Measurements from ENCODE around the gene TCEANC2. TPM values are rescaled to one million over a fixed set of nuclear protein-coding genes. Genes with fewer than 3 reads are reported as not detected.
A peak's percentile ranks its signal among the peaks of the same experiment; 100 is the strongest.

The TCEANC2 gene
- total RNA-seq, 1 experiment from 2014 or later = 5.3 TPM

DNA sequence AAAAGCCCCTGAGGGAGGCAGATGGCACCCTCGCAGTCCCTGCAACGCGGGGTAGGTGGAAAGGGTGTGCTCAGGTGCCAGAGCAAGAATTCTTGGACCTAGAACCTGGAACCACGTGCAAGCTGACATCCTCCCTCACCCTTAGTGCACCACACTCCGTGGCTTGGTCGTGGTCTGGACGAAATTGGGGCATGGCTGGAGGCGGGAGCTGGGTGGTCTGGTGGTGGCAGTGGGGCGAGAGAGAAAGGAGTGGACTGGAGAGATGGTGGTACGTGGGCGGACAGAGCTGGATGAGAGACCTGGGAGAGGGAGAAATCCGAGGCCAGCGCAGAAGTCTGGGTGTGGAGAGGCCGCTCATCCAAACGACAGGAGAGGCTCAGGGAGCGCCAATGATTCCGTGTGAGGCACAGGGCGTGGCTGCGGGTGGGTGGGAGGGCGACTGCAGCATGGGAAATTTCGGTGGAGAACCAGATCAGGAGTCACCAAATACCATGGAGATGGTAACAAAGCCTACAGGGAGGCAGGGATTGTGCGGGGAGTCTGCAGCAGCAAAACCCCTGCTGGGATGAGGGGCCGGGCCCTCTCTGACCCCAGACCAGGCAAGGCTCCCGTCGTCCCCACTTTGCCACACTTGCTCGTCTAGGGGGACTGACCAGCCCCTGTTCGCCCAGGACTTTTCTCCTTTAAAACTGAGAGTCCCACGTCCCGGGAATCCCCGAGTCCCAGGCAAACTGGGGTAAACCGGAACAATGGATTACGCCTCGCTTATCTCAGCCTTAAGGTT, 67.5 kb downstream of the TCEANC2 start:
- H3K9me3 Mint-ChIP-seq = no peaks in the 10 kb centered on the region
- Histone ChIP-seq H3K27ac (ENCODE audit: insufficient read length, low read depth, low read length) (no peak overlapping the region), H3K23ac (ENCODE audit: insufficient read length, low read depth, low read length) (no peak overlapping the region), H2AFZ (ENCODE audit: low read length) (no peak overlapping the region), H3K9ac (ENCODE audit: extremely low read depth, insufficient read length, low read length) (no peak overlapping the region), H3K27me3 (ENCODE audit: insufficient read depth, low read length) (no peaks in the 10 kb centered on the region; the same call in 1 of the 2 replicates), H2BK12ac (ENCODE audit: insufficient read length, low read depth, low read length) (no peak overlapping the region), H2BK5ac (ENCODE audit: insufficient read length, low read length) (no peak overlapping the region), H3T11ph (ENCODE audit: low read length) (no peak overlapping the region), H2BK20ac (ENCODE audit: low read depth, low read length, poor library complexity, severe bottlenecking) (no peak overlapping the region), H2BK15ac (ENCODE audit: low read depth, low read length) (no peak overlapping the region), H3K4ac (ENCODE audit: low read depth, low read length) (no peak overlapping the region), H3K4me2 (ENCODE audit: insufficient read depth, insufficient read length, low read length) (peak overlapping the region; percentile 10), H3K9me3 (ENCODE audit: control insufficient read depth, low read depth, low read length) (no peaks in the 10 kb centered on the region), H3K4me1 (ENCODE audit: insufficient read depth, low read length) (no peaks in the 10 kb centered on the region), H3K56ac (ENCODE audit: insufficient read length, low read depth, low read length) (no peak overlapping the region), H2AK5ac (ENCODE audit: insufficient read length, low read length) (no peak overlapping the region), H4K8ac (replicated peaks; ENCODE audit: insufficient read length, low read depth, low read length) (no peak overlapping the region), H4K20me1 (ENCODE audit: control insufficient read depth, insufficient read depth, insufficient read length) (peaks cover 5% of the 10 kb centered on the region), H3K18ac (ENCODE audit: insufficient read length, low read depth, low read length) (no peak overlapping the region), H3K79me1 (ENCODE audit: insufficient read depth, low read depth, low read length, poor library complexity, severe bottlenecking) (no peaks in the 10 kb centered on the region), H3K79me2 (ENCODE audit: insufficient read depth, low read length) (no peaks in the 10 kb centered on the region), H4K5ac (ENCODE audit: insufficient read length, low read depth, low read length) (no peak overlapping the region), H3K23me2 (ENCODE audit: insufficient read length, low read depth, low read length, poor library complexity, severe bottlenecking) (no peaks in the 10 kb centered on the region), H4K91ac (ENCODE audit: insufficient read length, low read depth, low read length) (no peak overlapping the region), H2BK120ac (ENCODE audit: low read depth, low read length, poor library complexity, severe bottlenecking) (no peak overlapping the region), H3K14ac (ENCODE audit: insufficient read depth, low read length) (no peak overlapping the region)
- H3K4me3 Mint-ChIP-seq = peak overlapping the region in 1 of 2 experiments; percentile 55; a peak in 1 of 5 replicates
- no peaks in the 10 kb centered on the region for H3K36me3 Mint-ChIP-seq (ENCODE audit: insufficient read depth in 1 of 3, low read depth in 3 of 3)
- peaks cover 20 to 24% of the 10 kb centered on the region in 2 experiments for H3K4me1 Mint-ChIP-seq
- DNase-seq = no peak
- TF ChIP-seq, protein P1, sequence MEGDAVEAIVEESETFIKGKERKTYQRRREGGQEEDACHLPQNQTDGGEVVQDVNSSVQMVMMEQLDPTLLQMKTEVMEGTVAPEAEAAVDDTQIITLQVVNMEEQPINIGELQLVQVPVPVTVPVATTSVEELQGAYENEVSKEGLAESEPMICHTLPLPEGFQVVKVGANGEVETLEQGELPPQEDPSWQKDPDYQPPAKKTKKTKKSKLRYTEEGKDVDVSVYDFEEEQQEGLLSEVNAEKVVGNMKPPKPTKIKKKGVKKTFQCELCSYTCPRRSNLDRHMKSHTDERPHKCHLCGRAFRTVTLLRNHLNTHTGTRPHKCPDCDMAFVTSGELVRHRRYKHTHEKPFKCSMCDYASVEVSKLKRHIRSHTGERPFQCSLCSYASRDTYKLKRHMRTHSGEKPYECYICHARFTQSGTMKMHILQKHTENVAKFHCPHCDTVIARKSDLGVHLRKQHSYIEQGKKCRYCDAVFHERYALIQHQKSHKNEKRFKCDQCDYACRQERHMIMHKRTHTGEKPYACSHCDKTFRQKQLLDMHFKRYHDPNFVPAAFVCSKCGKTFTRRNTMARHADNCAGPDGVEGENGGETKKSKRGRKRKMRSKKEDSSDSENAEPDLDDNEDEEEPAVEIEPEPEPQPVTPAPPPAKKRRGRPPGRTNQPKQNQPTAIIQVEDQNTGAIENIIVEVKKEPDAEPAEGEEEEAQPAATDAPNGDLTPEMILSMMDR (conservative IDR thresholded peaks at IDR 0.05) = no peak
- H3K27me3 Mint-ChIP-seq (ENCODE audit: low read depth) = peaks cover 21% of the 10 kb centered on the region
- no peak overlapping the region; a peak in 1 of 7 replicates for H3K27ac Mint-ChIP-seq
- no CpG with 5 or more reads among the region's 33 CpGs for WGBS (ENCODE audit: extremely low coverage, insufficient read length, low lambda C conversion rate)
